IPS-NIHi7 (cell line): ENCODE measurements around the gene MYOM3.

ENCODE experiments used
- DNase-seq: peaks from one replicate; pipeline ENCODE4 v3.0.0; 2012; ENCODE audit warnings: mixed read lengths; ENCODE audit errors: extremely low spot score

The MYOM3 gene

GRCh38 chr1:24114753-24115152 lies 2.8 kb upstream of the MYOM3 start:
- DNase-seq, result no peak

DNA sequence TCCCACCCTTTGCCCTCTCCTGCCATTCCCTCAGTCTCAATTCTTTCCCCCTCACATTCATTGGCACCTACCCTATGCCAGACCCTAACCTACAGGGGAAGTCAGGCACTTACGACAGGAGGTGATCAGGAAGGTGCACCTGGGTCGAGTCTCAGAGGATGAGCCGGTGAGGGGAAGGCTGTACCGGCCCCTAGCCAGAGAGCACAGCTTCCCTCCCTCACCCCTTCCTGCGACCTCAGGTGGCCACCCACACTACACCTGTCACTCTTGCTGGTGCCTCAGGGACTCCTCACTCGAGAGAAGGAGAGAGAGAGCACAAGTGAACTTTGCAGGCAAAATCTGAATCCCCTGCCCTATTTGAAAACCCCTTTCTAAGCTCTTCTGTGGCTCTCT lies 1.7 kb upstream of the MYOM3 start:
- no peak for DNase-seq

DNA sequence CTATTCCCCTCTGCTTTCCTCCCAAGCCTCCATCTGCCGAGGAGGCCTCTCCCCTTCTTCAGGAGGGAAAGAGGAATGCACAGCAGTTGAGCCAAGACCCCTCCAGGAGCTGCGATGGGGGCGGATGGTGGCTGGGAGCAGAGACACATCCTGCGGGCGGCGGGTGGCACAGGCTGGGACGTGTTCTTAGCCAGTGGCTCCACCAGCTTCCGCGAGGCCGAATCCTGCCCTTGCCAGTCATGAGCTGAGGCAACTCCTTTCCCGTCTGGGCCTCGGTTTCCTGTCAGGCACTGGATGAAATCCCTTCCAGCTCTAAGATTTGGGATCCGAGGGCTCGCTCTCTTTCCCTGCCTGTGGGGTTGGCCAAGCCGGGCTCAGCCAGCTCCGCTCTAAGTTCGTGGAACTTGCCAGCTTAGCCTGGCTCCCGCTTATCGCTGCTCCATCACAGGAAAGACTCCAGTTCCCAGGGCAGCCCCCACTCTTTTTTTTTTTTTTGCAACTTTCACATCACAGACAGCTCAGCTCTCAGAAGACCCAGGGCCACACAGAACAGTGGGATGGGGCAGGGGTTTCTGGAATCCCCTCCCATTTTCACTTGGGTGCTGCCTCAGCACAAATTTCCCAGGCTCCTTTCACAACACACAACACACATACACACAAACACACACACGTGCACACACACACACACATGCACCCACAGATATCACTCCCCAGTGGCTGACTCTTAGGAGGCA lies 506 bp downstream of the MYOM3 start:
- DNase-seq, result no peak

GRCh38 chr1:24110642-24111261 lies 1.2 kb downstream of the MYOM3 start:
- no peak for DNase-seq

- DNase-seq, result no peak
These were observed 2.1 kb downstream of the MYOM3 start for GRCh38 chr1:24109686-24110475.

DNA sequence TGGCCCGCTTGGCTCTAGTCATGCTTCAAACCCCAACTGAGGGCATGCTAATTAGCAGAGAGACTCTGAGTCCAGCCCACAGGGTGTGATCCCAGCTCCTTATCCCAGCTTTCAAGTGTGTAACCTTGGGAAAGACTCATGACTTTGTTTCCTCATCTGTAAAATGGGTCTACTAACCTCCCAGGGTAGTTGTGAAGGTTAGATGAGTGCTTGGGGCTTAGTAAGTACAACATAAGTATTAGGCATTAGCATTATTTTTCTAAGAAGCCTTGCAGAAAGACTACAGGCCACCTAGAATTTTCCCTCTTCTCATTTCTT lies 2.8 kb downstream of the MYOM3 start:
- DNase-seq, result no peak

DNA sequence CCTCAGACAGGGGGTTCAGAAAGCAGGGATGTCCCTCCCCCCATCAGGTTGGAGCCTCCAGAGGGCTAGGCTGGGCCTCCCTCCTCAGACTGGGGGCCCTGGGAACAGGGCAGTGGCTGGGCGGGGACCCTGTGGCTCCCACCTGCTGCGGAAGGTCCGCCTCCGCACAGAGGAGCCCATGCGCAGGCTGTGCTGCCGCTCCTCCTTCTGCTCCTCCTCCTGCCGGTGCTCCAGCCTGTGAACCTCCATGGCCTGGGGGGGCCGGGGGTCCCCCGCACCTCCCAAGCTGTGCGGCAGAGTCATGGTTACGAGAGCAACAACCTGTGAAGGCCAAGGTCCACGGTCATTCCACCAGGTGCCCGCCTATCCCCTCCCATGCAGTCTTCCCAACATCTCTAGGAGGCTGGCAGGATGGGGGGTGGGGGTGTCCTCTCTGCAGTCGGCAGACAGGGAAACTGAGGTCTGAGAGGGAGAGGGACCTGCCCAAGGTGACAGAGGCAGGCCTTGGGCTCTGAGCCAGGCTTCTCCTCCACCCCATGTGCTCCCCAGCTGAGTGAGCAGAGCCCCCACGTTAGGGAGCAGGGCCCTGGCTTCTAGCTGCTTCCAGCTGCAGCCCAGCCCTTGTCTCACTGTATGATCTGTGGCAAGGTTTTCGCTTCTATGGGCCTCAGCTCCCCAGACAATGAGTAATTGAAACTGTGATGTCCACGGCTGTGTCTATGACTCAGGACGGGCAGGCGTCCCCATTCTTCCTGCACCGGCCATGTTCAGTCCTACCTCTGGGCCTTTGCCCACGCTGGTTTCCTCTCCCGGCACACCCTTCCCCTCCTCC lies 3.4 kb downstream of the MYOM3 start:
- DNase-seq, result no peak

DNA sequence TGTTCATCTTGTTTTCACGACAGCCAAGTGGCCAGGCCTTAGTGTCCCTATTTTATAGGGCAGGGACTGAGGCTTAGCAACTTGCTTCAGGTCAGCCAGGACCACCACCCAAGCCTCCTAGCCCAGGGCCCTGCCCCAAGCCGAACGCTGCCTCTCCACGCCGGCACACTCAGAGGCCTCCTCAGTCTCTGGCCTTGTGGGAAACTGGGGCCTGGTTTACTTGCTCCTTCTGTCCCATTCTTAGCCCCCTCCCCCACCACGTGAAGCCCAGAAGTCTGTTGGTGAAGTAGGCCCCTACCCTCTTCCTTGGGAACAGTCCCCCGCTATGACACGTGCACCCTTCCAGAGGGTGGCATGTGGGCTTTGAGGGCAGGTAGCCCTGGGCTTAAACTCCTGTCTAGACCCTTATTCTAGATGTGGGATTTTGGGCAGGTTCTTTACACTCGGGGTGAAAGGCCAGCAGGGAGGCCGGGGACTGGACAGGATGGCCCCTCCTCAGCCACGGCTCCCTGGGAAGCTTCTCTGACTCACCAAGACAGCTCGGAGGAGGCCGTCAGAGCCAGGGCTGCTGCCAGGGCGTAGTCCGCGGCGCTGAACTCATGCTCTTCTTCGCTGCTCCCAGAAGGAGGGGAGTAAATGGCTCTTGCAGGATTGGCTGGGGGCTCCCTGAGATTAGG lies 4.3 kb downstream of the MYOM3 start:
- DNase-seq, result peak; percentile 40

- no peak for DNase-seq
These were observed 6.4 kb downstream of the MYOM3 start for GRCh38 chr1:24105368-24106160.

GRCh38 chr1:24104854-24105253 lies 7.1 kb downstream of the MYOM3 start:
- DNase-seq, result no peak

DNA sequence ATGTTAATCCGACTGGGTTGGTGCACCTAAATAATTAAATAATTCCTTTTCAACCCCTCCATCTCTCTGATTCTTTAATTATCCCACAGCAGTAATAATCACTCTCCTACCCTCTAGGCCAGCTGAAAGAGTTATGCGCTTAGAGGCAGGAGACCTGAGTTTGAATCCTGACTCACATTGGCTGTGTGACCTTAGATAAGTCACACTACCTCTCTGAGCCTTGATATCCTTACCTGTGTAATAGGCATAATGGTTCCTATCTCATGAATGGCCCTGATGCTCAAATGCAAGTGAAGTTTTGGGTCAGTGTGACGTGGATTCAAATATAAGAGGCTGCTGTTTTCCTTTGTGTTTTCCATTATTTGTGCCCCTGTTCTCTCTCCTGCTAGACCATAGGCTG lies 8.1 kb downstream of the MYOM3 start:
- no peak for DNase-seq

DNA sequence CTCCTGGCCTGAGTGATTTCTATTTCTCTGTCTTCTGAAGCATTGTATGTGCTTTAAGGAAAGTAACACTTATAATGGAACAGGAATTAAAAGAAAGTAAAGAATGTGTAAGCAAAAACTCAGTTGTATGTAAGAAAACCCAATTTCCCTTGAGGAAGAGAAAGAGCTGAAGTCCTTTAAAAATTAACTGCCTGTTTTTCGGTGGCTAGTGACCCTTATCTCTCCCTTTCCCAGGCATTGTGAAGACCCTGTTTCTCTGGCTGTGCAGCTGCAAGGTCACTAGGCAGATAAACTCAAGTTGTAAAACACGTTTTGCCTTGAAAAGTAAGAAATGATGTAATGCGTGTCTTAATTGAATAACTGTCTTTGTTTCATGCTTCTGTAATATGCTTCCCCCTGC lies 8.5 kb downstream of the MYOM3 start:
- no peak for DNase-seq

DNA sequence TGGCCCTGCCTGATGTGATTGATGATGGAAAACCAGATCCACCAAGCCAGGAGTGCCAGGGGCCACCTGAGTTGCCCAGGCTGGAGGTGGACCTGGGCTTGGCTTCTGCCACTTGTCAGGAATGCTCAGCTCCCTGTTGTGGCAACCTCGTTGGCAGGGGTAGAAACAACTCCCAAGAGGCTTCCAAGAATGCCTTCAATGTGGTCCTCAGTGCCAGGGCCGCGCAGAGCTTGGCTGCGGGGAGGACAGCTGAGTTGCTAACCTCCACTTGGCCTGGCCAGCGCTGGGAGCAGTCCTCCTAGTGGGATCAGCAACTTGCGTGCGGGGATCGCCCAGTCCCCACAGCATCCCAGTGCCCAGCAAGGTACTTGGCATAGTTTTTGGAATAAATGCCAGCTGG lies 9.0 kb downstream of the MYOM3 start:
- DNase-seq, result no peak

- no peak for DNase-seq
These were observed 9.9 kb downstream of the MYOM3 start for GRCh38 chr1:24101796-24102586.

DNA sequence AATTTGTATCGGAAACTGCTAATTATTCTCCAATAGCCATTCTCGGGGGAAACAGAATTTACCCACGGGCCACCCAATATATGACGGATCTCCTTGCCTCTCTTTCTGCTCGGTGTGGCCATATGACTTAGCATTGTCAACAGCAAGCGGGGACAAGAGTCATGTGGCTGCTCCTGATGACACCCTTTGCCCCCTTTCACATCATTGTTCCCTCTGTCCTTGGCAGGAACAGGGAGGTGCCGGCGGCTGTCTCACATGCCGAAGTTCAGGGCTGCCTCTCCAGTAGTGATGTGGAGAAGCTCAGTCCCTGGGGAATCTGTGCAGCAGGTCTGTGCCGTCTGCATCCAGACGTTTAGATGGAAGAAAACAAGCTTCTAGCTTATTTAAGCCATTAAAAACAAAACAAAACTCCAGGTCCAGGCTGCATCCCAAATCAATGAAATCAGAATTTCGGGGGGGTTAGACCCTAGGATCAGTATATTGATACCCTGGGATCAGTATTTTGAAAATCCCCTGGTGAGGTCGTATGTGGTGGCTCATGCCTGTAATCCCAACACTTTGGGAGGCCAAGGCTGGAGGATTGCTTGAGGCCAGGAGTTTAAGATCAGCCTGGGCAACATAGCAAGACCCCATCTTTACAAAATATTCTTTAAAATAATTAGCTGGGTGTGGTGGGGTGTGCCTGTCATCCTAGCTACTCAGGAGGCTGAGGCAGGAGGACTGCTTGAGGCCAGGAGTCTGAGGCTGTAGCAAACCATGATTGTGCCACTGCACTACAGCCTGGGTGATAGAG lies 10.8 kb downstream of the MYOM3 start:
- no peak for DNase-seq

GRCh38 chr1:24098943-24099638 lies 12.8 kb downstream of the MYOM3 start:
- no peak for DNase-seq

DNA sequence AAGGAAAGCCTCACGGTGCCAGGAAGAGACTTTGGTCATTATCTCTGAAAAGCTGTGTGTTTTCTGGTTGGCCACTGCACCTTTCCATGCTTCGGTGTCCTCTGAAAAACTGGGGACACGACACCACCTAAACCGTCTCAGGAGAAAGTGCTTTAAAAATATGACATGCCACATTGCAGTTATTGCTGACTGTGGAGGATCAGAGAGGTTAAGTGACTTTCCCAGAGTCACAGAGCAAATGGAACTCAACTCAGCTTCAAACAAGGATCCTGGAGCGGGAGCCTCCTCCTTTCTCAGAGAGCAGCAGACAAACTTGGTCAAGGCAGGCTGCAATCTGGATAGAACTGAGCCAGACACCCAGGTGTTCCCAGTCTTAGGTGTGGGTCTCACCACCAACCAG lies 13.8 kb downstream of the MYOM3 start:
- no peak for DNase-seq

DNA sequence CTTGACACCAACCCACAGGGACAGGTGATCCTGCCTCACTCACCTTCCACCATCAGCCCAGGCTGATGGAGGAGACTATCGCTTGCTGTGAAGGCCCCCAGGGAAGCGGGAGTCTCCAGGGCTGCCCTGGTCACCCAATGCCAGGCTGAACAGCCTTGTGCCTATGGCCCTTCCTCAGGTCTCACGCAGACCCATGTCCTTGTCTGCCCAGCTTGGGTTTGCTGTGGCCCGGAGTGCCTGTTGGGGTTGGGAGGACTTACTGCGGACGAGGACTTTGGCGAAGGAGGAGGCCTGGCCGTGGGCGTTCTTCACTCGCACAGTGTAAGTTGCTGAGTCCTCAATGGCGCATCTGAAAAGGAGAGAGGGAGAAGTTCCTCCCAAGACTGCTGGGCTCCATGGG lies 14.3 kb downstream of the MYOM3 start:
- DNase-seq, result no peak

- DNase-seq, result no peak
These were observed 15.2 kb downstream of the MYOM3 start for GRCh38 chr1:24096739-24097103.
